GM18499 (cell line): ENCODE measurements around the gene MRPL36.
"Not testable (repeated sequence)": the region's sequence is repeated elsewhere in the genome, so short reads cannot be mapped to it uniquely, and the experiment has no call there.

Experiments
- ATAC-seq: cut with Tn5 transposase; IDR thresholded peaks from one replicate; pipeline ENCODE4 v1.9.1; 2021; ENCODE audit warnings: moderate number of reproducible peaks; ENCODE audit not compliant: insufficient read depth, unreplicated experiment

MRPL36 gene

DNA sequence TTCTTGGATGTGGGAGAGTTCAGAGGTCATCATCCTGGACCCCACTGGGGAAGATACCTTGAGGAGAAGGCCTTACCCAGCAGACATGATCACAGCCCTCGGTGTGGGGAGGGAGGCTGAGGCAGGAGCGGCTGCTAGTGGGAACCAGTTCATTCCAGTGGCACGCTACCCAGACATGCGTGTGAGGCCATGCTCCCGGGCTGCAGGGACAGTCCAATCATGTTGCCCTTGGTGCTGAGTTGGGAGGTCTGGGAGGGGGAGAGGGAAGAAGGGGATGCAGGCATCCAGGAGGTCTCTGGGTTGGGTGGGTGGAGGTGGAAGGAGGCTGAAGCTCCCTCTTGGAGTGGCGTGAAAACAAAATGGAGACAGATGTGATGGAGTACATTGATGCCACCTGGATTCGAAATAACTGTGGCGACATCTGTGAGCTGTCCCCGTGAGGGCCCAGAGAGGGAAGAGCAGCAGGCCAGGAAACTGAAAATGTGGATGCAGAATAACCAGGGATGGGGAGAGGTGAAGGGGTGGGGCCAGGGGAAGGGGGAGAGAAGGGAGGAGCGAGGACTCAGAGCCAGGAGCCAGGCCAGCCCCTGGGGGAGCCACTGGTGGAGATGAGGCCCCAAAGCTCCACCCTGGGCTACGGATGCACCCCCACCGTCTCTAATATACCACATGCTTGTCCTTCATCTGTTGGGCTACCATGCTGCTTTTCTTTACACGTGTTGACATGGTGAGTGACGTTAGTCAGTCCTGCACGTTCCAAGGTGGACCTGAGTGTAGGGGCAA lies 17.8 kb upstream of the MRPL36 start:
- ATAC-seq = no peak

DNA sequence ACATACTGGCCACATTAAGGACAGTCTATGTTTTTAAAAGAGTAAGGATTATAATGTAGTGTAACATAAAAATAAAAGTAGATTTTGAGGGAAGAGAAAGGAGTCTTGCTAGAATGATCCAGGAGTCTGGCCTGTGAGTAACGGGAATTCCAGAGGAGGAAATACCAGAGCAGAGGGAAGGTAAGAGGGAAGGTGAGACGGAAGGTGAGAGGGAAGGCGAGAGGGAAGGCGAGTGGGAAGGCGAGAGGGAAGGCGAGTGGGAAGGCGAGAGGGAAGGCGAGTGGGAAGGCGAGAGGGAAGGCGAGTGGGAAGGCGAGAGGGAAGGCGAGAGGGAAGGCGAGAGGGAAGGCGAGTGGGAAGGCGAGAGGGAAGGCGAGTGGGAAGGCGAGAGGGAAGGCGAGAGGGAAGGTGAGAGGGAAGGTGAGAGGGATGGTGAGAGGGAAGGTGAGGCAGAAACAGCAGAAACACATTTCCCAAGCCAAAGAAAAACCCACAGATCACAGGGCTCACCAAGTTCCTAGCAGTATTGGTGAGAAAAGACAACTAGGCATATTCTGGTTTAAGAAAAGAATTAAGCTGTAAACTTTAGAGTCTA lies 17.0 kb upstream of the MRPL36 start:
- ATAC-seq = not testable (repeated sequence)

DNA sequence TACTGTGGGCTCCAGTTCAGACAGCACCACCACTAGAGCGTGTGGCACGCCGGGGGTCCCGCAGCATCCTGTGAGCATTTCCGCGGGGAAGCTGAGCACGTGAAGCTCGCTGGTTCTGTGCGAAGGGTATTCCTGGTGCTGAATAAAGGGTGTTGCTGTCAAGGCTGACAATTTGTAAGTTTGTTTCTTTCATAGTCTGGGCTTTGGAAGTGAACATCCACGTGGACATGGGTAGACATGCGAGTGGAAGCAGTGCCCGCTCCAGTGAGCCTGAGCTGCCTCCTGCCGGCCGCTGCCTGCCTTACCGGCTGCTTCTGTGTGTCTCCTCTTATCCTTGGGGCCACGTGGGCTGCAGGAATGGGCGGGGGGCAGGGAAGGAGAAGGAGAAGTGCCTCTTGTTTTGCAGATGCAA lies 16.2 kb upstream of the MRPL36 start:
- no peak for ATAC-seq

DNA sequence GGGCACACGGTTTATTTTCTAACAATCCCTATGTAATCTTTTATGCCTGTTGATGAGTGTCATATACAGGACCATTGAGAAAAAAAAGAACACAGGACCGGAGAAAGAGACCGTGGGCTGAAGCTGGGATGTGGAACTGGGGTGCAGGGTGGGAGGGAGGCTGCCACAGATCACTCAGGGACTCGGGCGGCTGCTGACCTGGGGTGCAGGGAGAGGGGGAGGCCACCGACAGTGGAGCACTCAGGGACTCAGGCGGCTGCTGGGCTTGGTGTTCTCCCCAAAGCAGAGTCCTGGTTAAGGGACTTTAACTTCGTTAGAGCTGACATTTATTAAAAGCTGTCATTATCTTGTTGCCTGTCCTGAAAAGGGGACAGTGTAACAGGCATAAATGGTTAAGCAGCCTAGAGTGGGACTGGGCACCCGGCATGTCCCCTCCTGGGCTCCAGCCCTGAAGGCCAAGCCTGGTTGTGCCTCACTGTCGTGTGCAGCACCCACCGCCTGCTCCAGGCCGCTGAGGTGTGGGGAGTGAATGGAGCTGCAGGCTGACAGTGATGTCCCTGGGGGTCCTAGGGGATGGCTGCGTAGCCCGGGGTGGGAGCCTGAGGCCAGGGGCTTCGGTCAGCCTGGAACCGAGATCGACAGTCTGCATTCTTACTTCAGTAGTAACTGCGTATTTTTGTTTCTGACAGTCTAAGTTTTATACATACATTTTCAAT lies 15.6 kb upstream of the MRPL36 start:
- ATAC-seq = no peak

DNA sequence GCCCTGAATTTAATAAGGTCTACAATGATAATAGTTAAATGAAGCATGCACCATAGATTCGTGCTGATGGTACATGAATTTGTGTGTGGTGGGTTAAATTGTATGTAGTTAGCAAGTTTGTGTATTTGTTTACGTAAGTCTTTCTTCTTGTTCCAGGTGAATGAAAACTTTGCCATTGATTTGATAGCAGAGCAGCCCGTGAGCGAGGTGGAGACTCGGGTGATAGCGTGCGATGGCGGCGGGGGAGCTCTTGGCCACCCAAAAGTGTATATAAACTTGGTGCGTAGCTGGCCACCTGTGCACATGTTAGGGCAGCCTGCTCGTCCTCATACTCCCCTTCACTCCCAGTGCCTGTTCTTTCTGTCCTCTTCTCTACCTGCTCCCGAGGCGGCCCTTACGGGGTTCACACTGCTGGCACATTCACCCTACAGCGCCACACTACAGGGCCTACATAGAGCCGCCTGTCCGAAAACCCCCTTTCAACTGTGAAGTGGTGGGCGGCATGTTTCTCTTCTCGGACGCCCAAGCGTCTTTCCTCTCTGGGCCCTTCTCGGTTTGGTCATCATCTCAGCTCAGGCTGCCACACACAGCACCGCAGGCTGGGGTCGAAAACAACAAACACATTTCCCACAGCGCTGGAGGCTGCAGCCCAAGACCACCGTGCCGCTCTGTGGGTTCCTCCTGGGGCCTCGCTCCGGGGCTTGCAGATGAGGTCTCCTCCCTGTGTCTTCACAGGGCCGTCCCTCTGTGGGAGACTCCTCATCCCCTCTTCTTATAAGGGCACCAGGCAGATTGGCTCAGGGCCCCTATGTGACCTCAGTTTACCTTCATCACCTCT lies 14.8 kb upstream of the MRPL36 start:
- no peak for ATAC-seq

DNA sequence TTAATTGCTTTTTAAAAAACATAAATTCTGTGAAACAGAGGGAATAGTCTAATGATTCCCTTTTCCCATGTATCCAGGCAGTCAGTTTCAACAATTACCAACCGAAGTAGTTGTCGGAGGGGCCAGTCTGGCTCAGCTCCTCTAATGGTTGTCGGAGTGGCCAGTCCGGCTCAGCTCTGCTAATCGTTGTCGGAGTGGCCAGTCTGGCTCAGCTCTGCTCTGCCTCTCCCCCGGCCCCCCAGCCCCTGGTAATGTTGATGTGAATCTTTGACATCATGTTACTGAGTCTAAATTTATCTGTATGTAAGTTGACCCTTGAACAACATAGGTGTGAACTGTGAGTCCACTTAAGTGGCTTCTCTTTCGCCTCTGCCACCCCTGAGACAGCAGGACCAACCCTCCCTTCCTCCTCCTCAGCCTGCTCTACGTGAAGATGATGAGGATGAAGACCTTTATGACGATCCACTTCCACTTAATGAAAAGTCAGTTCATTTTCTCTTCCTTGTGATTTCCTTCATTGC lies 11.0 kb upstream of the MRPL36 start:
- ATAC-seq = no peak

DNA sequence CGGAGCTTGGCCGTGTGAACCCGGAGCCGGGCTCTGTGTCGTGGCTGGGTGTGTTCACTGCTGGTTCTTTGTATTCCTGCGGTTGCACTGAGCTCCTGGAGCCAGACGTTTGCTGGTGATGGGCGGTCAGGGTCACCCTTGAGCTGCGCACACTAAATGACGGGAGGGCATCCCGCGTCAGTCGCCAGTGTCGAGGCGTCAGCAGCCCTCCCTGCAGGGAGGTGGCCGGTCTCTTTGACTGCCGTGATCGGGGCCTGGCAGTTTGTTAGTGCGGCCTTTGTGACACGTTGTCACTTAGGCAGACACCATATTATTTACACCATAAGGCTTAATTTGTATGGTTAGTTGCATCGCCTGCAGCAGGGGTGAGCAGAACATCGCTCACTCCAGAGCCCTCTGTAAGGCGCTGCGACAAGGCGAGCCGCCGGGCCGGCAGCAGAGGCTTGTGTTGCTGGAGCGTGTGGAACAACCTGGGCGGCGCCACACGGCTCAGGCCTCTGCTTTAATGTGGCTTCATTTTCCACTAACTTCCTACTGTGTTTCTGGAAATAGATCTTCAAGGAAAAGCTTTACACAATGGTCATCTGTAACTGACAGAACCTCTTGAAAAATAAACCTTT lies 9.9 kb upstream of the MRPL36 start:
- no peak for ATAC-seq

DNA sequence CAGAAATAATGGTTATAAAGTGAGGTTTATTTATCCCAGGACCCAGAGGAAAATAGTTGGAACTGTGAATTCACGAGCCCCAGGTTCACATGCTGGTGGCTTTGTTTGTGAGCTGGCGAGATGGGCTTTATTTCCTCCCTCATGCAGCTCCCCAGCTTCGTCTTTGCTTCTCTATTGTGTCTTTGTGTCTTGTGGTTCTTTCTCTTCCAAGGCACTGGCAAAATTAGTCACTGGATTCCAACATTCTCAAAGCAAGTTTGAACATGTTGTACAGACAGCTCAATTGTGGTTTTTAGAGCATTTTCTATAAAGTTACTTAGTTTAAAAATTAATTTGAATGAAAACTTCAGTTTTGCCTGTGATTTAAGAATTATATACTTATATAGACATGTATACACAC lies 8.8 kb upstream of the MRPL36 start:
- ATAC-seq = no peak

DNA sequence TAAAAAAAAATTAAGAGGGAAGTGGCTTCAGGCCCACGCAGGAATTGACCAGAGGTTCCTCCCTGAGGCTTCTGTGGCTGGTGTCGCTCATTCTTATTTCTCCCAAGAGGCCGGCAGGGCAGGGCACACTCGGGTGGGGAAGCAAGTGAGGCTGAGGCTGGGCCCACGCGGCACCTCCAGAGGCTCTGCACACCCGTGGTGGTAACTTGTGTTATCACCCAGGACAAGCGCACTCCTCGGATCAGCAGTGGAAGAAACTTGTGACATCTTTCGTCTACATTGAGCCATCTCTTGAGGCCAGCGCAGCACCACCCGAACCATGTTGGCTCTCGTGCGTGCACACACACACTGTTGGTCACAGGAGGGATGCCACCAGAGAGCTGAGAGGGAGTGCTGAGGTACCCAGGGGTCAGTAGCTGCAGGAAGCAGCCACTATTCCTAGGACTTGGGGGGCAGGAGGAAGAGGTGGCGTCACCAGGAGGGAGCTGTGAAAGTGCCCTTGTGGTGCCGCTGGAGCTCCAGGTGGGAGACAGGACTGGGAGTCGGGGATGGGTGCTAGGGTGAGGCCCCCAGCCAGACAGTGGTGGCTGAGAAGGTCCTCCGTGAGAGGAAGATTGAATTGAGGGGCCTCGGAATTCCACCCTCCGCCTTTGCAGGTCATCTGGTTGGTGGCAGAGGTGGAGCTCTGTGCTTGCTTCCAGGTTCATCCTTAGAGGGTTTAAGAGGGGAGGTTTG lies 8.0 kb upstream of the MRPL36 start:
- ATAC-seq = no peak

DNA sequence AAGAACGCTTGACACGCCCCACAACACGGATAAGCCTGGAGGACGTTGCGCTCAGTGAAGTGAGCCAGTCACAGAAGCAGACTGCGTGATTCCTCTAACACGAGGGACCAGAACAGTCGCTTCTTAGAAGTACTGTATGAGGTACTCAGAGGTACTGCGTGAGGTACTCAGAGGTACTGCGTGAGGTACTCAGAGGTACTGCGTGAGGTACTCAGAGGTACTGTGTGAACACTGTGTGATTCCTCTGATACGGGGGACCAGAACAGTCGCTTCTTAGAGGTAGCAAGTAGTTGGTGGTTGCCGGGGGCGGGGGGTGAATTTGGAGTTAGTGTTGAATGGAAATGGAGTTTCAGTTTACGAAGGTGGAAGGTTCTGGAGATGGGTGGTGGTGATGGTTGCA lies 7.3 kb upstream of the MRPL36 start:
- no peak for ATAC-seq

DNA sequence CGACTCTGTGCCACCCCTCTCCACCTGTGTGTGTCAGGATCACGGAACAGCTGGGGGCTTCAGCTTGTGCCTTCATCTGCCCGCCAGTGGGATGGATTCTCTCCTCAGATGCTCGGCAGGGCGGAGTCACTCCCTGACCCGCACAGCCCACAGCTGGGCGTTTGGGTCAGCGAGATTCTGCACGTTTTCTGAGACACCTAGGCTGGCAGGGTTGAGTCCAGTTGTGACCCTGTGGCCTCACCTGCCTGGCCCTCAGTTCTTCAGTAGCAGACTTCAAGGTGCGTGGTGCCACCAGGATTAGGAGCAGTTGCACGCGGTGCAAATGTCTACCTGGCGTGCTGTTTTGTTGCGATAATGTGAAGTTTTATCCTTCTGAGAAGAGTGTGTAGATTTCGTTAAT lies 6.6 kb upstream of the MRPL36 start:
- no peak for ATAC-seq

DNA sequence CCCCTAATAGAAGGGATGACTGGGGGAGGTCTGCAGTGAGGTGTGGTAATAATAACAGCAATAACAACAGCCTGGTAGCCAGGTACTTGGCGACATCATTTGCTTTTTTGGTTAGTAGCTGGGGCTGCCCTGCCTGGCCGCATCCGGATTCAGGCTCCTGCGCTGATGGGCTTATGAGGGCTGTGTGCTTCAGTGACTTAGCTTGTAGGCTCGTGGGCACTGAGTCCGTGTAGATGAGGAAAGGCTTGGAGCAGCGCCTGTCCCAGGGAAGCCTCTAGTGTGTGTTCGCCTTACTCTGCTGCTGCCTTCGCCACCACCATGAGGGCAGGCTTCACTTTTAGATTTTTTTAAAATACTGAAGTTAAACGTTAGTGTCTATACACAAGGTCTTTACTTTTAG lies 6.1 kb upstream of the MRPL36 start:
- ATAC-seq = no peak

DNA sequence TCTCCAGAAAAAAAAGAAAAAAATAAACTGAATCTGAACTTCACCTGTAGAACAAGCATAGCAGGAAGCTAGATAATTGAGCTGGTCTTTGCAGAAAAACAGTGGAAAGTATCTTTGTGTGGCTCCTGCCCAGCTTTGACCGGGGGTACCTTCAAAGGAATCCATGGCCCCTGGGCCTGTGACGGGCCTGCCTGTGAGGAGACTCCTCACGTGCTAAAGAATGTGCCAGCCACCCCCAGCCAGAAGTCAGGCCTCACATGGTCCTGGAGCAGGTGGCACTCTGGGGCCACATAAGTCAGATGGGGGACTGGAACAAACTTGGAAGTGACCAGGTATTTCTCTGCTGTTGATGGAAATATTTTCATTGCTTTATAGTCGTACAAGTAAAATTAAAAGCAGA lies 5.7 kb upstream of the MRPL36 start:
- no peak for ATAC-seq

DNA sequence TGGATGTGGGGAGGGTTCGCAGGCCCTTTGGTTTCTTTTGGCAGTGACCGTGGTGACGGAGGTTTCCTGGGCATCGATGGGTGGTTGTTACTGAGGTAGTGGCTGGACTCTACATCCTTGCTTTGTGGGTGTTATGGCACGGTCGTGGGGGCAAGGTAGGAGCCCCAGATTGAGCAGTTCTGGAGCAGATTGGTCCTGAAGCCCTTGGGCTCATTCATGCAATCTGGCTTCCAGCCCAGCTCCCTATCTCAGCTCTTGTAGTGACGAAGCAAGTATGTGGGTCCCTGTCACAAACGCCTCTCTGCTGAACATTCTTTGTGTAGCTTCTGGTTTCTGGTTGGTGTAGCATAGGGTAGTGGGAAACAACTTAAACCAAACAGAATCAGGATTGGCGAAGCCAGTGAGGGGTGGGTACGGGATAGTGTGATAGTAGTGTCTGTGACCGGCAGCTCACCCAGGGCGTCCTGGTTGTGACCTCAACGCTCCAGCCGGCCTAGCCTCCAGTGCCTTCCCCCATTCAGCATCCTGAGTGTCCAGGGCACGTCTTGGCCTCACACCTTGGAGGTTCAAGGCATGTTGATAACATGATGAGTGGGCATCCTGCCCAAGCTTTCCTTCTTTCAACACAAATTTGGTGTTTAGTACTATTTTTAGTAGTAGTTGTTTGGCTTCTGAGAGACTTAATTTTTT lies 4.5 kb upstream of the MRPL36 start:
- ATAC-seq = no peak

DNA sequence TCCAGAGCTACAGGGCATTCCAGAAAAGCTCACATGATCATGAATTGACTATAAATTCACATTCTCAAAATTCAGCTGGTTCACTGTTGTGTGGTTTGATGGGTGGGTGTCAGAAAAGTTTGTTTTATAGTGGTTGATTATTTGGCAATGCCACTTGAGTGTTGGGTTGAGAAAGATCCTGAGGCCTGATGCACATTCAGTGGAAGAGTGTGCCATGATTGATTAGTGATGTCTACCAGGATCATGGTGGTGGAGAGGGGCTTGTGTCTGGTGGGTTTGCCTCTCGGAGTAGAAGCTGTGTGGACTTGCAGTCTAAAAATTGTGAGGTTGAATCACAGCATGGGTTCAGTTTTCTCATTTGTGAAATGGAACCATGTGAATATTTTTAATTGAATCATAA lies 3.6 kb upstream of the MRPL36 start:
- no peak for ATAC-seq

DNA sequence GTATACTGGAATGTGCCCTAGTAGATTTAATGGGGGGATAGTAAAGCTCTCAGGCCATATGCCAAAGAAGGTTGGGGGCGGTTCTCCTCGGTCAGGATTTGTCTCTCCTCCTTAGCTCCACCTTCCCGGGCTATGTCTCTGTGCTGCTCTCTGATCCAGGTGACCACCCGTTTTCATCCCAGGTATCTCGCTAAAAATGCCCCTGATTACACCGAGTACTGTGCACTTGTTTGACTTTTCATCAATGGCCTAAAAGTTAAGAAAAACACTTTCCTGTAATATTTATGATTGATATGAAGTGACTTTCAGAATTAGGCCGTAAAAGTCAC lies 2.3 kb upstream of the MRPL36 start:
- ATAC-seq = no peak

DNA sequence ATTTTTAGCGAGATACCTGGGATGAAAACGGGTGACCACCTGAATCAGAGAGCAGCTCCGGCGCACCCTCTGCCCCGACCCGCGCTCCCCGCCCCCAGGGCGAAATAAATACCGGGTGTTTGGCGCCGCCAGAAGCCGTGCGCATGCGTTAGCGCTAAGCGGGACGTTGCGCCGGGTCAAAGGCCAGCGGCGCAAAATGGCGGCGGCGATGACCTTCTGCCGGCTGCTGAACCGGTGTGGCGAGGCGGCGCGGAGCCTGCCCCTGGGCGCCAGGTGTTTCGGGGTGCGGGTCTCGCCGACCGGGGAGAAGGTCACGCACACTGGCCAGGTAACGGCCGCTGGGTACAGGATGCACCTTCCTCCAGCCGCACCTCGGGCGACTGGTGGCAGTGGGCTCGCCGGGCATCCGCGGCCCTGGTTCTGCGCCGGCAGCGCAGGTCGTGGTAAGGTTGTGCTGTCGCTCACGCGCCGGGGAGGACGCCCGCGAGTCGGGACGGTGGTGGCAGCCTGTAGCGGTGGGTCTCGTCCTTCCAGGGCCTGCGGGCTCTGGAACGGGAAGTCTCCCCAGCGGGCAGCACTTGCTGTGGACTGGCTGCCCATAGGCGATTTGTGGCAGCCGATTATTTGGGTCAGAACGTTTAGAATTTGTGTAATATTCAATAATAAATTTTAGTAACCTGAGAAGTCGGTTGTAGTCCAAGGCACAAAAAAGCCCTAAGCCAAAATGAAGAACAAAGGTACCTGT lies 1.8 kb upstream of the MRPL36 start, which contains the start of gene NDUFS6:
Gene NDUFS6, plus strand, starts transcription at position 186 of the 745 bp plus-strand sequence. Its CDS starts 11 bp downstream, at position 197.
- peak; percentile 38 for ATAC-seq
